Ishikawa (cell line): ENCODE measurements around the gene ITPR1.

Source experiments
- CEBPB ChIP-seq: IDR thresholded peaks from 2 replicates; pipeline ENCODE4 v1.6.1; 2012
- CREB1 ChIP-seq: IDR thresholded peaks from 2 replicates; pipeline ENCODE4 v1.6.1; 2012; ENCODE audit warnings: low read depth
- EGR1 ChIP-seq: IDR thresholded peaks from 2 replicates; pipeline ENCODE4 v1.6.1; 2012
- EP300 ChIP-seq: IDR thresholded peaks from 2 replicates; pipeline ENCODE4 v1.6.1; 2012; ENCODE audit warnings: borderline replicate concordance
- FOXM1 ChIP-seq: IDR thresholded peaks from 2 replicates; pipeline ENCODE4 v1.6.1; 2012; ENCODE audit warnings: low read depth, borderline replicate concordance
- MAX ChIP-seq: IDR thresholded peaks from 2 replicates; pipeline ENCODE4 v1.6.1; 2012
- NFIC ChIP-seq: IDR thresholded peaks from 2 replicates; pipeline ENCODE4 v1.6.1; 2012
- RAD21 ChIP-seq: IDR thresholded peaks from 2 replicates; pipeline ENCODE4 v1.6.1; 2012; ENCODE audit warnings: low read depth
- TAF1 ChIP-seq: IDR thresholded peaks from 2 replicates; pipeline ENCODE4 v1.6.1; 2012; ENCODE audit warnings: low read depth, mild to moderate bottlenecking
- TCF12 ChIP-seq: IDR thresholded peaks from 2 replicates; pipeline ENCODE4 v1.6.1; 2012; ENCODE audit warnings: low read depth
- TEAD4 ChIP-seq: IDR thresholded peaks from 2 replicates; pipeline ENCODE4 v1.6.1; 2012
- YY1 ChIP-seq: IDR thresholded peaks from 2 replicates; pipeline ENCODE4 v1.6.1; 2012; ENCODE audit warnings: low read depth
- ZBTB7A ChIP-seq: IDR thresholded peaks from 2 replicates; pipeline ENCODE4 v1.6.1; 2012; ENCODE audit warnings: low read depth
- TF ChIP-seq, protein P1 (sequence below): IDR thresholded peaks from 2 replicates; pipeline ENCODE4 v1.6.1; 2012; ENCODE audit warnings: low read depth, mild to moderate bottlenecking
- TF ChIP-seq, protein P2 (sequence below): IDR thresholded peaks from 2 replicates; pipeline ENCODE4 v1.6.1; 2012

ITPR1 gene

DNA sequence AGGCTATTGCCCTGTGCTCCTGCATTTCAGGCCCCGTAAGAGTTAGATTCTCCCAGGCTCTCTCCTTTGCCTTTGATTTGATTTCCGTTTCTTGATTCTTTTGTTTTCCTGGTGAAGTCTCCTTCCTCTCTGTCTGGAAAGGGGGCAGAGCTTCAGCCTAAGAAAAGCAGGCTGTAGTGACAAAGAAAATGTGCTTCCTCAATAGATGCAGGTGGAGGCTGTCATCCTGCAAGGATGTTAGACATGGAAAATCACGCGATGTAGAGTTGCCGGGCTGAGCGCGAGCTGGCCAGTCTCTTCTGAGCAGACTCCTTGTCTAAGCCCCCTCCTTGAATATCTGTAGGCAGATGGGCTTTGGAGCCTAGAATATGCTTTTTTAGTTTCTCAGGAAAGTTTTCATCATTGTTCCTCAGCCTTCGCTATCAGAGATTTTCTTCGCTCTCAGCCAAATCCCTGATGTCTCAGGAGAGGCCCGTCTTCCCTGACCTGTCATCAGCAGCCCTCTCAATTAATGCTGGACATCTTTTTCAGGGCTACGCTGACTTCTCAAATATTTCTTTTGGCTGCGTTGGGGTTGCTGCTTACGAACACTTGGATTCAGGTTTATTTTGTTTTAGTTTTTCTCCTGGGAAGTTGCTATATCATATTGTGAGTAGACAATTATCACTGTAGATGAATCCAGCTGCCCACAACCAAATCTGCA is 163.6 kb downstream of the ITPR1 start:
- no peak for TF ChIP-seq NFIC
- TF ChIP-seq, protein P1, sequence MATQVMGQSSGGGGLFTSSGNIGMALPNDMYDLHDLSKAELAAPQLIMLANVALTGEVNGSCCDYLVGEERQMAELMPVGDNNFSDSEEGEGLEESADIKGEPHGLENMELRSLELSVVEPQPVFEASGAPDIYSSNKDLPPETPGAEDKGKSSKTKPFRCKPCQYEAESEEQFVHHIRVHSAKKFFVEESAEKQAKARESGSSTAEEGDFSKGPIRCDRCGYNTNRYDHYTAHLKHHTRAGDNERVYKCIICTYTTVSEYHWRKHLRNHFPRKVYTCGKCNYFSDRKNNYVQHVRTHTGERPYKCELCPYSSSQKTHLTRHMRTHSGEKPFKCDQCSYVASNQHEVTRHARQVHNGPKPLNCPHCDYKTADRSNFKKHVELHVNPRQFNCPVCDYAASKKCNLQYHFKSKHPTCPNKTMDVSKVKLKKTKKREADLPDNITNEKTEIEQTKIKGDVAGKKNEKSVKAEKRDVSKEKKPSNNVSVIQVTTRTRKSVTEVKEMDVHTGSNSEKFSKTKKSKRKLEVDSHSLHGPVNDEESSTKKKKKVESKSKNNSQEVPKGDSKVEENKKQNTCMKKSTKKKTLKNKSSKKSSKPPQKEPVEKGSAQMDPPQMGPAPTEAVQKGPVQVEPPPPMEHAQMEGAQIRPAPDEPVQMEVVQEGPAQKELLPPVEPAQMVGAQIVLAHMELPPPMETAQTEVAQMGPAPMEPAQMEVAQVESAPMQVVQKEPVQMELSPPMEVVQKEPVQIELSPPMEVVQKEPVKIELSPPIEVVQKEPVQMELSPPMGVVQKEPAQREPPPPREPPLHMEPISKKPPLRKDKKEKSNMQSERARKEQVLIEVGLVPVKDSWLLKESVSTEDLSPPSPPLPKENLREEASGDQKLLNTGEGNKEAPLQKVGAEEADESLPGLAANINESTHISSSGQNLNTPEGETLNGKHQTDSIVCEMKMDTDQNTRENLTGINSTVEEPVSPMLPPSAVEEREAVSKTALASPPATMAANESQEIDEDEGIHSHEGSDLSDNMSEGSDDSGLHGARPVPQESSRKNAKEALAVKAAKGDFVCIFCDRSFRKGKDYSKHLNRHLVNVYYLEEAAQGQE: no peak

DNA sequence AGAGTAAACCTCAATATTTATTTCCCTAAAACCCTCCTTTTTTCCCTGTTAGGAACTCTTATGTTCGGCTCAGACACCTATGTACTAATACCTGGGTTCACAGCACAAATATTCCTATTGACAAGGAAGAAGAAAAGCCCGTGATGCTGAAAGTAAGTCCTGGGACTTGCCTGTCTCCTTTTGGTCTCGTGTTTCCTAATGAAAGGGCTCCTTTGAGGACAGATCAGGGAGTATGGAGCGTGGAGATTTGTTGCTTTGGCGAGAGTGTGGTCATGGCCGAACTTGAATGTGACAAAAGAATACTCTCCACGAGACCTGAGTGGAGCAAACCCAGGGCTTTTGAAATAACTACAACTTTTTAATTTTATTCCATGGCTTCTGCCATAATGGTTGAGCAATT is 167.8 kb downstream of the ITPR1 start:
- no peak for TF ChIP-seq ZBTB7A
- no peak for TF ChIP-seq MAX
- TF ChIP-seq TEAD4: no peak
- TF ChIP-seq CEBPB: no peak
- TF ChIP-seq EGR1: no peak
- TF ChIP-seq, protein P2, sequence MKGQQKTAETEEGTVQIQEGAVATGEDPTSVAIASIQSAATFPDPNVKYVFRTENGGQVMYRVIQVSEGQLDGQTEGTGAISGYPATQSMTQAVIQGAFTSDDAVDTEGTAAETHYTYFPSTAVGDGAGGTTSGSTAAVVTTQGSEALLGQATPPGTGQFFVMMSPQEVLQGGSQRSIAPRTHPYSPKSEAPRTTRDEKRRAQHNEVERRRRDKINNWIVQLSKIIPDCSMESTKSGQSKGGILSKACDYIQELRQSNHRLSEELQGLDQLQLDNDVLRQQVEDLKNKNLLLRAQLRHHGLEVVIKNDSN: no peak
- TF ChIP-seq TCF12: no peak
- no peak for TF ChIP-seq CREB1
- TF ChIP-seq TAF1: no peak
- TF ChIP-seq FOXM1: no peak
- TF ChIP-seq, protein P1: no peak
- TF ChIP-seq EP300: no peak
- no peak for TF ChIP-seq RAD21
- no peak for TF ChIP-seq YY1

DNA sequence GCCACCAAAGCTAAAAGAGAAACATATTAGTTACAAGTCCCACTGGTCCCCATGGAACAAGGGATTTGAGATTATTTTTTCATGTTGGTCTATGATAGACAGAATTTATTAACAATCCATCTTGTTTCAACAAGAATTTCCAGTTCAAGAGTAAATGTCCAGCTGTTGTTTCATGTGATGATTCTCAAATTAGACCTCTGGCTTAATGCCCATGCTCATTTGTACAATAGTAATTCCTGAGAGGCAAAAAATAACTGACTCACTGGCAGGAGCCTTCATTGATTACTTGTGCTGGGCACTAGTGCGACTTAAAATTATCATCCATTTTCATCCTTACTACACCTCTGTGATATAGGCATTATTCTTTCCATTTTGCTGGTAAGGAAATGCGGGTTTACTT is 171.3 kb downstream of the ITPR1 start:
- no peak for TF ChIP-seq MAX
- TF ChIP-seq RAD21: no peak
- no peak for TF ChIP-seq CEBPB
- TF ChIP-seq YY1: no peak
- TF ChIP-seq EGR1: no peak
- TF ChIP-seq CREB1: no peak
- TF ChIP-seq NFIC: no peak
- no peak for TF ChIP-seq TAF1
- TF ChIP-seq FOXM1: no peak
- TF ChIP-seq ZBTB7A: no peak
- TF ChIP-seq TCF12: no peak
- TF ChIP-seq EP300: no peak
- no peak for TF ChIP-seq TEAD4

DNA sequence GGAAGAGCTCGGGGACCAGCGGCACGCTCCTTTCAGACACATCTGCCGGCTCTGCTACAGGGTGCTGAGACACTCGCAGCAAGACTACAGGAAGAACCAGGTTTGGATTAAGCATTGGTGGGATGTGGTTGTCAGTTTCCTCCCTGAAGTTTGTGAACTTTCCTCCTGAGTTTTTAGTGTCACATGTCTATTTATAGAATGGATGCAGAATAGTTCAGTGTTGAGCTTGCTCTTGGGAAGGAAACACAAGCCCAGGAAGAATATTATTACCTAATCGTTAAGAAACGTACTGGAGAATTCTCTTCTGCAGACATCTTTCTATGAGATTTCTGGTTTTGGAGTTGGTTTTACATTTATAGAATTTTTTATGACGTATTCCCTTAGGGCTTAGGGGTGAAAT is 172.0 kb downstream of the ITPR1 start:
- TF ChIP-seq, protein P2: no peak
- TF ChIP-seq CEBPB (no peak), RAD21 (no peak), MAX (no peak), YY1 (no peak), FOXM1 (no peak), TAF1 (no peak), CREB1 (no peak), TCF12 (no peak), EP300 (no peak)
- TF ChIP-seq, protein P1: no peak
